Ascending aorta (tissue), 2 donors: ENCODE results near the gene APOBEC3H. TPM values are rescaled to one million over a fixed set of nuclear protein-coding genes. Genes with fewer than 3 reads are reported as not detected.

ENCODE experiments used
- DNase-seq, 2 donors: peaks; one replicate each; pipeline ENCODE4 v3.0.0-alpha.2; 2019; ENCODE audit warnings: low spot score in 2 of 2
- H3K27ac ChIP-seq, 2 donors: fragments of 200-600 bp; sonication (generic); one replicate each; pipeline ENCODE4 v1.5.1; 2016 to 2017; ENCODE audit warnings: mild to moderate bottlenecking in 1 of 2
- H3K27me3 ChIP-seq: fragments of 200-600 bp; sonication (generic); one replicate; pipeline ENCODE4 v1.5.1; 2017
- H3K36me3 ChIP-seq, 2 donors: fragments of 200-600 bp; sonication (generic); one replicate each; pipeline ENCODE4 v1.5.1; 2016
- H3K4me1 ChIP-seq, 2 donors: fragments of 200-600 bp; sonication (generic); one replicate each; pipeline ENCODE4 v1.5.1; 2016 to 2017; ENCODE audit warnings: mild to moderate bottlenecking in 1 of 2
- H3K4me3 ChIP-seq, 2 donors: fragments of 200-600 bp; sonication (generic); one replicate each; pipeline ENCODE4 v1.5.1; 2016 to 2017; ENCODE audit warnings: mild to moderate bottlenecking in 1 of 2
- H3K9me3 ChIP-seq, 2 donors: fragments of 200-600 bp; sonication (generic); one replicate each; pipeline ENCODE4 v1.5.1; 2016
- CTCF ChIP-seq, 3 experiments: fragments of 200-600 bp in 2 of 3; fragments of 450-650 bp in 1 of 3; sonication (generic) in 2 of 3; IDR thresholded peaks; one replicate each; pipeline ENCODE4 v1.5.1; 2016 to 2019; ENCODE audit warnings: antibody characterized with exemption in 3 of 3, mild to moderate bottlenecking in 1 of 3, moderate library complexity in 1 of 3
- intact Hi-C: fragments of 100-400 bp; cut with DNase I; formaldehyde crosslinking; loops from one replicate; pipeline ENCODE4 v1.15.1; 2023
- total RNA-seq: library from RNA; depleted of rRNA; stranded (reverse); fragments of >200 nt; gene quantifications from one replicate; pipeline ENCODE4 v1.1.0, GENCODE V29; 2016

Gene APOBEC3H
- total RNA-seq, 1 donor from 2014 or later, result not detected

- no peaks in the 10 kb centered on the region for H3K9me3 ChIP-seq
- TF ChIP-seq CTCF (IDR thresholded peaks at IDR 0.05), result no peak
- peak; percentile 84 to 98 for DNase-seq
- peak within 1 kb of the TSS; percentile 93 to 96 for H3K27ac ChIP-seq
- H3K4me1 ChIP-seq, result peaks cover 6 to 24% of the 10 kb centered on the region in 2 donors
- H3K27me3 ChIP-seq, result no peaks in the 10 kb centered on the region
- intact Hi-C loops, result loop anchor here (1.0 to 10.0 kb wide), 6 partner anchors 8 to 1662 kb away; partner anchors contain the start of genes CBX6, RPL3, RPS19BP1 and SLC25A17
- peaks cover 5 to 13% of the 10 kb centered on the region in 2 donors for H3K36me3 ChIP-seq
- peak within 1 kb of the TSS; percentile 88 to 92 for H3K4me3 ChIP-seq
Observed at GRCh38 chr22:39152511-39153219, 55.6 kb downstream of the APOBEC3H start, which contains the start of gene CBX7. CBX7 (minus strand) TSS chr22:39152680; CDS start chr22:39152444, 236 bp downstream.

GRCh38 chr22:39153220-39153717, 56.2 kb downstream of the APOBEC3H start:
- intact Hi-C loops, result loop anchor here (2.0 to 10.0 kb wide), 4 partner anchors 99 to 1662 kb away; partner anchors contain the start of genes CBX6, RPS19BP1 and SLC25A17
- peaks cover 5 to 8% of the 10 kb centered on the region in 2 donors for H3K36me3 ChIP-seq
- no peaks in the 10 kb centered on the region for H3K27me3 ChIP-seq
- no peaks in the 10 kb centered on the region for H3K9me3 ChIP-seq
- H3K4me1 ChIP-seq, result peaks cover 6 to 21% of the 10 kb centered on the region in 2 donors
- H3K4me3 ChIP-seq, result peak overlapping the region; percentile 88 to 92
- peak overlapping the region; percentile 93 to 96 for H3K27ac ChIP-seq
- no peak for DNase-seq
- no peak for TF ChIP-seq CTCF (IDR thresholded peaks at IDR 0.05)

Other genes with a start within 250 kb of the APOBEC3H start
- 159 TPM for gene CBX6, start 225.0 kb upstream of the APOBEC3H start, total RNA-seq
- gene APOBEC3A, start 139.6 kb upstream of the APOBEC3H start, total RNA-seq, result not detected
- 0.64 TPM for gene APOBEC3B, start 114.9 kb upstream of the APOBEC3H start, total RNA-seq
- gene APOBEC3C, start 83.0 kb upstream of the APOBEC3H start, total RNA-seq, result 9.5 TPM
- 0.75 TPM for gene APOBEC3D, start 76.1 kb upstream of the APOBEC3H start, total RNA-seq
- 0.11 TPM for gene APOBEC3F, start 56.4 kb upstream of the APOBEC3H start, total RNA-seq
- gene APOBEC3G, start 20.0 kb upstream of the APOBEC3H start, total RNA-seq, result 9.3 TPM
- 261 TPM for gene CBX7, start 55.4 kb downstream of the APOBEC3H start, total RNA-seq
- gene PDGFB, start 147.7 kb downstream of the APOBEC3H start, total RNA-seq, result 8.9 TPM
- gene RPL3, start 222.4 kb downstream of the APOBEC3H start, total RNA-seq, result 1,479 TPM